Endothelial cell of umbilical vein (primary cell): ENCODE results near the gene SYT14. TPM values are rescaled to one million over a fixed set of nuclear protein-coding genes. Genes with fewer than 3 reads are reported as not detected.

ENCODE experiments used
- BruUV-seq: library from RNA; stranded (reverse); fragments of 400-500 nt; replicated peaks from 2 replicates; lab custom pipeline; 2021; lab: Mats Ljungman, UMichigan
- CTCF ChIA-PET: fragments of 300-600, 350-600 bp; sonication (Branson Sonifier 250); formaldehyde crosslinking; loops from one replicate; lab custom pipeline; 2021; ENCODE audit warnings: antibody characterized with exemption, inconsistent platforms; lab: Charles Lee
- POLR2A ChIA-PET: fragments of 300-600, 350-600 bp; sonication (Branson Sonifier 250); formaldehyde crosslinking; loops from one replicate; lab custom pipeline; 2021; ENCODE audit warnings: antibody characterized with exemption, inconsistent platforms; lab: Charles Lee
- DNase-seq: peaks from one replicate; pipeline ENCODE4 v3.0.0-alpha.2; 2011; ENCODE audit warnings: low read depth, low spot score
- FAIRE-seq: peaks from 2 replicates; lab custom pipeline; 2011; peaks lifted over from hg19 to GRCh38; lab: Jason Lieb, UNC
- H2AFZ ChIP-seq: 2 replicates; pipeline ENCODE4 v1.6.0; 2012; ENCODE audit warnings: low read depth, low read length, control low read depth, inconsistent platforms
- H3K27ac ChIP-seq: 2 replicates; pipeline ENCODE4 v1.5.1; 2011; ENCODE audit warnings: low read depth, mild to moderate bottlenecking, control low read depth, low read length, moderate library complexity; ENCODE audit not compliant: insufficient read depth
- H3K27me3 ChIP-seq, 2 experiments: 2 replicates each; pipeline versions ENCODE4 v1.6.0 to v1.6.1; 2011; ENCODE audit warnings: low read length in 2 of 2, mixed read lengths in 1 of 2; ENCODE audit not compliant: control insufficient read depth in 2 of 2, insufficient read depth in 2 of 2
- H3K36me3 ChIP-seq, 2 experiments: 2 replicates in 1 of 2; 3 replicates in 1 of 2; pipeline ENCODE4 v1.5.1; 2011; ENCODE audit warnings: low read length in 2 of 2, mild to moderate bottlenecking in 1 of 2, moderate library complexity in 1 of 2; ENCODE audit not compliant: control insufficient read depth in 2 of 2, insufficient read depth in 2 of 2; ENCODE audit errors: extremely low read depth in 1 of 2
- H3K4me1 ChIP-seq: 3 replicates; pipeline ENCODE4 v1.5.1; 2011; ENCODE audit warnings: mild to moderate bottlenecking, low read length; ENCODE audit not compliant: control insufficient read depth, insufficient read depth; ENCODE audit errors: extremely low read depth
- H3K4me2 ChIP-seq: 2 replicates; pipeline ENCODE4 v1.6.1; 2011; ENCODE audit warnings: low read length, control low read depth, mixed read lengths; ENCODE audit not compliant: insufficient read depth
- H3K4me3 ChIP-seq, 3 experiments: fragments of 200-600 bp in 1 of 3; sonication (generic), shearing (Covaris generic) in 1 of 3; replicated peaks in 1 of 3; 2 replicates each; pipeline ENCODE4 v1.5.1; 2011 to 2016; ENCODE audit warnings: control low read depth in 3 of 3, low read length in 3 of 3, mild to moderate bottlenecking in 2 of 3, inconsistent platforms in 1 of 3, low read depth in 1 of 3, moderate library complexity in 1 of 3; ENCODE audit not compliant: insufficient read depth in 1 of 3
- H3K79me2 ChIP-seq: 2 replicates; pipeline ENCODE4 v1.6.0; 2012; ENCODE audit warnings: low read length, inconsistent platforms; ENCODE audit not compliant: control insufficient read depth, insufficient read depth
- H3K9ac ChIP-seq: replicated peaks from 2 replicates; pipeline ENCODE3; 2011; ENCODE audit warnings: low read length, control low read depth; ENCODE audit not compliant: insufficient read depth; ENCODE audit errors: extremely low read depth
- H3K9me1 ChIP-seq: replicated peaks from 3 replicates; pipeline ENCODE4 v1.6.0; 2011; ENCODE audit warnings: mild to moderate bottlenecking, low read length; ENCODE audit not compliant: control insufficient read depth, insufficient read depth; ENCODE audit errors: extremely low read depth
- H3K9me3 ChIP-seq: replicated peaks from 2 replicates; pipeline ENCODE4 v1.5.1; 2012; ENCODE audit warnings: low read length, inconsistent platforms; ENCODE audit not compliant: control insufficient read depth, insufficient read depth
- H4K20me1 ChIP-seq: replicated peaks from 2 replicates; pipeline ENCODE3; 2011; ENCODE audit warnings: mild to moderate bottlenecking, low read length; ENCODE audit not compliant: control insufficient read depth, insufficient read depth; ENCODE audit errors: extremely low read depth
- EZH2 ChIP-seq: IDR thresholded peaks from 2 replicates; pipeline ENCODE4 v1.6.1; 2012; ENCODE audit warnings: borderline replicate concordance, low read depth, mild to moderate bottlenecking, moderate library complexity, low read length, inconsistent platforms; ENCODE audit not compliant: severe bottlenecking
- FOS ChIP-seq: IDR thresholded peaks from 2 replicates; pipeline ENCODE4 v1.6.1; 2011; ENCODE audit warnings: mild to moderate bottlenecking, low read length, moderate library complexity, borderline replicate concordance; ENCODE audit not compliant: insufficient read depth
- GATA2 ChIP-seq: IDR thresholded peaks from 2 replicates; pipeline ENCODE4 v1.7.0; 2011; ENCODE audit warnings: low read depth, mild to moderate bottlenecking, moderate library complexity, mixed read lengths, low read length; ENCODE audit not compliant: insufficient read length, insufficient read depth
- JUN ChIP-seq: IDR thresholded peaks from 2 replicates; pipeline ENCODE4 v1.6.1; 2011; ENCODE audit warnings: borderline replicate concordance, low read depth; ENCODE audit not compliant: insufficient read length, insufficient read depth
- MYC ChIP-seq: IDR thresholded peaks from one replicate; pipeline ENCODE4 v1.6.1; 2011; ENCODE audit warnings: mild to moderate bottlenecking, low read depth, low read length
- POLR2A ChIP-seq: IDR thresholded peaks from 2 replicates; pipeline ENCODE4 v1.6.1; 2012; ENCODE audit warnings: low read depth, mild to moderate bottlenecking, control low read depth, low read length
- POLR2AphosphoS5 ChIP-seq: IDR thresholded peaks from 2 replicates; pipeline ENCODE4 v1.6.1; 2012; ENCODE audit warnings: low read depth, mild to moderate bottlenecking, control low read depth, low read length, moderate library complexity; ENCODE audit not compliant: insufficient read depth
- dilution Hi-C: fragments of 300-500 bp; cut with MboI; formaldehyde crosslinking; loops from one replicate; pipeline ENCODE4 v1.15.0; 2019; ENCODE audit warnings: low sequenced_read_pairs; ENCODE audit not compliant: extremely low pct_ligation_motif_present
- intact Hi-C: fragments of 100-400 bp; cut with micrococcal nuclease; formaldehyde crosslinking; loops from one replicate; pipeline ENCODE4 v1.10.0; 2022
- polyA plus RNA-seq, 4 experiments: library from polyadenylated mRNA; depleted of rRNA in 3 of 4; stranded (reverse) in 3 of 4; unstranded in 1 of 4; fragments of >200 nt; gene quantifications; 2 replicates each; pipeline versions ENCODE4 v1.2.1 to v1.2.3, GENCODE V29; 2011 to 2012; ENCODE audit warnings: missing spikeins in 1 of 4
- total RNA-seq: library from RNA; stranded (reverse); gene quantifications from 2 replicates; pipeline ENCODE4 v1.2.3, GENCODE V29; 2021
- TF ChIP-seq, protein P1 (sequence below): IDR thresholded peaks from 2 replicates; pipeline ENCODE4 v1.6.1; 2011; ENCODE audit not compliant: insufficient read depth, insufficient read length
- TF ChIP-seq, protein P2 (sequence below), 2 donors: IDR thresholded peaks; 1 replicate in 1 of 2; 2 replicates in 1 of 2; pipeline ENCODE4 v1.5.1; 2011; ENCODE audit warnings: low read length in 2 of 2, mild to moderate bottlenecking in 2 of 2, moderate library complexity in 2 of 2, control low read depth in 1 of 2, inconsistent platforms in 1 of 2, low read depth in 1 of 2; ENCODE audit not compliant: insufficient read depth in 1 of 2; ENCODE audit errors: extremely low read depth in 1 of 2

The SYT14 gene
- total and polyA plus RNA-seq, 2 donors (not counting 3 experiments of a cell fraction or from before 2014, with no cell fraction given) = 0.08 to 0.18 TPM

DNA sequence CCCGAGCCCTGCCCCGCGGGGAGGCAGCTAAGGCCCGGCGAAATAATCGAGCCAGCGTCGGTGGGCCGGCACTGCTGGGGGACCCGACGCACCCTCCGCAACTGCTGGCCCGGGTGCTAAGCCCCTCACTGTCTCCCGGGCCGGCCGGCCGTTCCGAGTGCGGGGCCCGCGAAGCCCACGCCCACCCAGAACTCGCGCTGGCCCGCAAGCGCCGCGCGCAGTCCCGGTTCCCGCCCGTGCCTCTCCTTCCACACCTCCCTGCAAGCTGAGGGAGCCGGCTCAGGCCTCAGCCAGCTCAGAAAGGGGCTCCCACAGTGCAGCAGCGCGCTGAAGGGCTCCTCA lies 49.0 kb upstream of the SYT14 start:
- H3K79me2 ChIP-seq = no peaks in the 10 kb centered on the region
- no peaks in the 10 kb centered on the region for H3K9me3 ChIP-seq
- intact Hi-C loops = no loop called here
- POLR2A ChIA-PET = no interaction called here
- dilution Hi-C loops = no loop called here
- H3K27me3 ChIP-seq = peaks cover 0 to 1% of the 10 kb centered on the region in 2 experiments
- CTCF ChIA-PET = no interaction called here
- no peak overlapping the region for H3K4me2 ChIP-seq
- peaks cover 15% of the 10 kb centered on the region for H3K4me1 ChIP-seq
- TF ChIP-seq, protein P1, sequence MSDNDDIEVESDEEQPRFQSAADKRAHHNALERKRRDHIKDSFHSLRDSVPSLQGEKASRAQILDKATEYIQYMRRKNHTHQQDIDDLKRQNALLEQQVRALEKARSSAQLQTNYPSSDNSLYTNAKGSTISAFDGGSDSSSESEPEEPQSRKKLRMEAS = no peak
- no peak for TF ChIP-seq POLR2AphosphoS5
- TF ChIP-seq, protein P2, sequence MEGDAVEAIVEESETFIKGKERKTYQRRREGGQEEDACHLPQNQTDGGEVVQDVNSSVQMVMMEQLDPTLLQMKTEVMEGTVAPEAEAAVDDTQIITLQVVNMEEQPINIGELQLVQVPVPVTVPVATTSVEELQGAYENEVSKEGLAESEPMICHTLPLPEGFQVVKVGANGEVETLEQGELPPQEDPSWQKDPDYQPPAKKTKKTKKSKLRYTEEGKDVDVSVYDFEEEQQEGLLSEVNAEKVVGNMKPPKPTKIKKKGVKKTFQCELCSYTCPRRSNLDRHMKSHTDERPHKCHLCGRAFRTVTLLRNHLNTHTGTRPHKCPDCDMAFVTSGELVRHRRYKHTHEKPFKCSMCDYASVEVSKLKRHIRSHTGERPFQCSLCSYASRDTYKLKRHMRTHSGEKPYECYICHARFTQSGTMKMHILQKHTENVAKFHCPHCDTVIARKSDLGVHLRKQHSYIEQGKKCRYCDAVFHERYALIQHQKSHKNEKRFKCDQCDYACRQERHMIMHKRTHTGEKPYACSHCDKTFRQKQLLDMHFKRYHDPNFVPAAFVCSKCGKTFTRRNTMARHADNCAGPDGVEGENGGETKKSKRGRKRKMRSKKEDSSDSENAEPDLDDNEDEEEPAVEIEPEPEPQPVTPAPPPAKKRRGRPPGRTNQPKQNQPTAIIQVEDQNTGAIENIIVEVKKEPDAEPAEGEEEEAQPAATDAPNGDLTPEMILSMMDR (IDR thresholded peaks at IDR 0.05; ENCODE audit: extremely low read depth in 1 of 2, insufficient read depth in 1 of 2, low read depth in 1 of 2, low read length in 2 of 2) = no peak
- no peak for TF ChIP-seq EZH2
- TF ChIP-seq POLR2A = no peak
- TF ChIP-seq JUN = no peak
- TF ChIP-seq GATA2 = no peak
- TF ChIP-seq FOS = no peak
- no peak for TF ChIP-seq MYC
- H3K27ac ChIP-seq = no peak overlapping the region
- BruUV-seq = no TSS peak
- no peaks in the 10 kb centered on the region for H3K9me1 ChIP-seq
- no peak overlapping the region for H2AFZ ChIP-seq
- H3K9ac ChIP-seq = no peak overlapping the region
- no peaks in the 10 kb centered on the region for H4K20me1 ChIP-seq
- H3K36me3 ChIP-seq = no peaks in the 10 kb centered on the region
- DNase-seq = peak; percentile 0
- FAIRE-seq = no peak
- no peak overlapping the region for H3K4me3 ChIP-seq
